ENCODE measurements around the gene MAP1LC3A. TPM values are rescaled to one million over a fixed set of nuclear protein-coding genes. Genes with fewer than 3 reads are reported as not detected.

The MAP1LC3A gene
- total and polyA plus RNA-seq, 7 donors: 27.4 to 90.5 (median 35.5) TPM

DNA sequence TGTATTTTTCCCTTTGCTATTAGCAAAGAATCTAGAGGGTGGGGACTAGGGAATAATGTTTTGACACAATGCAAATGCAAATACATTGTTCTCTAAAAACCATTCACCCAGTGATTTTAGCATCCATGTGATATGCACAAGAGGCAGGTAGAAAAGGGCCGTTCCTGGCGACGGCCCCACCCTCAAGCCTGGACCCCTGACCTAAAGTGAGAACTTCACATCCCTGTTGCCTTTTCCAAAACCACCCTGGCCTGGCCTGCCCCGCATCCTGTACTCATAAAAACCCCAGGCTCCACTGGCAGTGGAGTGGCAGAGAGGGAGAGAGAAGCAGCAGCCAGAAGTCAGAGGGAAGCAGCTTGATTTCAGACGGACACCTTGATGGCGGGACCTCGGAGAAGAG lies 48.5 kb downstream of the MAP1LC3A start:
- H3K27me3 ChIP-seq (ENCODE audit: insufficient read depth in 3 of 3, low read length in 2 of 3): no peaks in the 10 kb centered on the region
- TF ChIP-seq, protein P1, sequence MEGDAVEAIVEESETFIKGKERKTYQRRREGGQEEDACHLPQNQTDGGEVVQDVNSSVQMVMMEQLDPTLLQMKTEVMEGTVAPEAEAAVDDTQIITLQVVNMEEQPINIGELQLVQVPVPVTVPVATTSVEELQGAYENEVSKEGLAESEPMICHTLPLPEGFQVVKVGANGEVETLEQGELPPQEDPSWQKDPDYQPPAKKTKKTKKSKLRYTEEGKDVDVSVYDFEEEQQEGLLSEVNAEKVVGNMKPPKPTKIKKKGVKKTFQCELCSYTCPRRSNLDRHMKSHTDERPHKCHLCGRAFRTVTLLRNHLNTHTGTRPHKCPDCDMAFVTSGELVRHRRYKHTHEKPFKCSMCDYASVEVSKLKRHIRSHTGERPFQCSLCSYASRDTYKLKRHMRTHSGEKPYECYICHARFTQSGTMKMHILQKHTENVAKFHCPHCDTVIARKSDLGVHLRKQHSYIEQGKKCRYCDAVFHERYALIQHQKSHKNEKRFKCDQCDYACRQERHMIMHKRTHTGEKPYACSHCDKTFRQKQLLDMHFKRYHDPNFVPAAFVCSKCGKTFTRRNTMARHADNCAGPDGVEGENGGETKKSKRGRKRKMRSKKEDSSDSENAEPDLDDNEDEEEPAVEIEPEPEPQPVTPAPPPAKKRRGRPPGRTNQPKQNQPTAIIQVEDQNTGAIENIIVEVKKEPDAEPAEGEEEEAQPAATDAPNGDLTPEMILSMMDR (IDR thresholded peaks at IDR 0.05): no peak
- no peaks in the 10 kb centered on the region for H3K9me3 ChIP-seq
- intact Hi-C loops (cut with DNase I): no loop called here
- WGBS, 3 donors: 96 to 97% (median 96%) methylated on average over 7 of the region's 7 CpGs
- DNase-seq: no peak
- no peak for ATAC-seq
- no peak overlapping the region for H3K27ac ChIP-seq
- H3K4me1 ChIP-seq: no peaks in the 10 kb centered on the region
- H3K36me3 ChIP-seq (ENCODE audit: insufficient read depth in 1 of 2, low read depth in 1 of 2): no peaks in the 10 kb centered on the region
- H3K4me3 ChIP-seq: no peak overlapping the region

Other genes with a start within 250 kb of the MAP1LC3A start
- gene ITCH, start 195.4 kb upstream of the MAP1LC3A start, total RNA-seq: 10 to 100 TPM; 36.9 to 50.3 (median 41.7) TPM
- gene ITCH, start 195.4 kb upstream of the MAP1LC3A start, polyA plus RNA-seq: 10 to 100 TPM; 10.1 to 35.1 (median 14.4) TPM
- gene DYNLRB1, start 42.3 kb upstream of the MAP1LC3A start, total RNA-seq: 100 to 1,000 TPM in 2 of 4 donors, 10 to 100 TPM in 2; 93.2 to 119 (median 99.0) TPM
- gene DYNLRB1, start 42.3 kb upstream of the MAP1LC3A start, polyA plus RNA-seq: 100 to 1,000 TPM; 166 to 179 (median 171) TPM
- 10 to 100 TPM in 3 of 4 donors, 1 to 10 TPM in 1; 9.5 to 15.0 (median 10.6) TPM for gene PIGU, start 118.4 kb downstream of the MAP1LC3A start, total RNA-seq
- 10 to 100 TPM; 16.4 to 34.2 (median 17.1) TPM for gene PIGU, start 118.4 kb downstream of the MAP1LC3A start, polyA plus RNA-seq
- gene TP53INP2, start 145.6 kb downstream of the MAP1LC3A start, total RNA-seq: 10 to 100 TPM; 22.2 to 37.4 (median 27.8) TPM
- 10 to 100 TPM; 20.5 to 42.8 (median 23.8) TPM for gene TP53INP2, start 145.6 kb downstream of the MAP1LC3A start, polyA plus RNA-seq